NCI-H2227 (cell line): ENCODE measurements around the gene CELSR3.

ENCODE experiments used
- DNase-seq: peaks from one replicate; lab custom pipeline; 2025; ENCODE audit not compliant: unreplicated experiment; lab: John Stamatoyannopoulos, UW

The CELSR3 gene

DNA sequence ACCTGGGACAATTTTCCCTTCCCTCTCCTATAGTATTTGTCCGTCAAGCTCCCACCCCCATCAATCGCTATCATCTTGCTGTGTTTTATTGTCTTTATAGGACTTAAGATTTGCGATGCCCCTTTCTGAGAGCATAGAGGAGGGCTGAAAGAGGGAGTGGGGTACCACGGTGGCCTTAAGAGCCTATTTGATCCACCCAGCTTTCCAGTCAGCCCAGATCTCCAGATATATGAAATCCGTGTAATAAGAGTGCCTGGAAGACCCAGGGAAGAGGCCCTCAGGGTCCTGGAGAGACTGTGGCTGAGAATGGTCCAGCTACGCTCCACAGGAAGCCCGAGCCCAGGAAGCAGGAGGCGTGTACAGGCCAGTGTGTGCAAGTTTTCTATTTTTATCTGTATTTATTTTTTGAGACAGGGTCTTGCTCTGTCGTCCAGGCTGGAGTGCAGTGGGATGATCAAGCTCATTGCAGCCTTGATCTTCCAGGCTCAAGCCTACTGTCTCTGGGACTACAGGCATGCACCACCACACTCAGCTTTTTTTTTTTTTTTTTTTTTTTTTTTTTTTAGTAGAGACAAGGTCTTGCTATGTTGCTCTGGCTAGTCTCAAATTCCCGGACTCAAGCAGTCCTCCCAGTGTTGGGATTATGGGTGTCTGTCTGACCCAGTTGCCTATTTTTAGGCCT is 24.0 kb upstream of the CELSR3 start:
- DNase-seq, result no peak

DNA sequence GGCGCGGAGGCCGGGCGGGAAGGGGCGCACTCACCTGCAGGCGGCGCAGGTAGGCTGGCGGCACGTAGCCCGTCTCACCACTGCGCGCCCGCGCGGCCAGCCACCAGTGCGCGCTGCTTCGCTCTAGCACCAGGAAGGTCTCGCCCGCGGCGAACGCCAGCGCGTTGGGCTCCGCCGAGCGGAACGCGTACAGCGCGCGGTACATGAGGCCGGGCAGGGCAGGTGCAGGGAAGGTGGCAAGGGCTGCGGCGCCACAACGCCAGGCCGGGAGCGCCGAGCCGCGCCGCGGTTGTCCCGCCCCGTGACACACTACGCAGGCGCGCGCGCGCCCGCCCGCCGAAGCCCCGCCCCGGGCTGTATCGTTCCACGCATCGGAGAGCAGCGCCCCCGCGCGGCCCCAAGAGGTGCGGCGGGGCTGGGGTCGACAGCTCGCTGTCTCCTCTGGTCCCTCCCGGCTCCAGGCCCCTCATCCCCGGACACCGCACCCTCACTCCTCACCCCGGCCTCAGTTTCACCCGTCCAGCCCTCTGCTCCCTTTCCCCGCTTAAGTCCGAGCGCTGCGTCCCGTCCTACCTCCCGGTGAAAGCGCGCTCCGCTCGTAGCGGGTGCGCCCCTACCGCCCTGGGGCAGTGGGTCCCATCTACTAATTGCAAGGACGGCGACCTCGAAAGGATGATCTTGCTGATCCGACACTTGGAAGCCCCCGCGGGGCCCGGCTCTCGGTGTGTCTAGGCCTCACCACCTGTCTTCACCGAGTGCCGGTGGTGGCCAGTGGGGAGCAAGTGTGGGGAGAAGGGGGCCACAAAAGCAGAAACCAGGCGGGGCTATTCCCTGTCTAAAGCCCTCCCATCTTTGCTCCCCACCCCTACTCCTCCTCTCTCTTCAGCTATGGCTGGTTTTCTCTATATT is 23.2 kb upstream of the CELSR3 start, which contains the start of gene NCKIPSD:
Gene NCKIPSD, minus strand, starts transcription at position 313 of the 909 bp plus-strand sequence. Its CDS starts 108 bp downstream, at position 205.
- DNase-seq, result peak; percentile 92

DNA sequence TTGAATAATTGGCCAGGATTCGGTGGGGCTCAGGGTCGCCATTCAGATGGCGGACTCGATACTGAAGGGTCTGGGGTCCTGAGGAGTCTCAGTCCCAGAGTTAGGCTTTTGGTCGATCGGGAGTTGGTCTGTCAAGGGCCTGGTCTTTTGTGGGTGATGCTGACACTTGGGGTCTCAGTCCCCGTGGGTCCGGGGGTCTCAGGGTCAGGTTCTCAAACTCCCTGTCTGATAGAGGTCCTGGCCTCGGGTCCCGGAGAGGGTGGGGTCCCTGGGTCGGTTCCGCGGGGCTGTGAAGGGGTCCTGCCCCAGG is 22.6 kb upstream of the CELSR3 start:
- DNase-seq, result no peak

DNA sequence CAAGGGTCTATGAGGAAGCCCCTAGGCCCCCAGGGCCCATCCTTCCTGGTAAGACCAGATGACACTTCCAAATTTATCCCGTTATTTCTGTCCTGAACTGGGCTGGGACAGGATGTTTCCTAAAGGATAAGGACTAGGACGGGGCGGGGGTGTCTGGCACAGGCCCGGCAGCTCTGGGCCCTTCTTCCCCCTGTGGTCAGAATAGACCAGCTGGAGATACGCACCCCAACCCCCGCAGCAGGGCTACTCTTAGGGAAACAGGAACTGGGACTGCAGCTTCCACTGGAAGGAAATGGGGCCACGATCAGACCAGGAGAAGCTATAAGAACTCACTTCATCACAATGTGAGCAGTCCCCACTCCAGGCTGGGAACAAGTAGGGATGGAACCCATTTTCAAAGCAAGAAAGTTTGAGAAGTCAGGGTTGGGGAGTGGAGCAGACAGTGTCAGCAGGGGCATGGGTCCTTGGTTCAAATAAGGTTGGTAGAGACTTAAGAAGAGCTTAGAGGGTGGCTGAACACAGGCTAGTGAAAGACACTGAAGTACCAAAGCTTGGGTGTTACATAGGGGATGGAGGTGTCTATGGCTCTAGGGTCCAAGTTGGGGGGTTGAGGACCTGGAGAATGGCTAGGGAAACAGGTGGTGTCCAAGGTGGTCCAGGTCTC is 21.9 kb upstream of the CELSR3 start:
- no peak for DNase-seq

DNA sequence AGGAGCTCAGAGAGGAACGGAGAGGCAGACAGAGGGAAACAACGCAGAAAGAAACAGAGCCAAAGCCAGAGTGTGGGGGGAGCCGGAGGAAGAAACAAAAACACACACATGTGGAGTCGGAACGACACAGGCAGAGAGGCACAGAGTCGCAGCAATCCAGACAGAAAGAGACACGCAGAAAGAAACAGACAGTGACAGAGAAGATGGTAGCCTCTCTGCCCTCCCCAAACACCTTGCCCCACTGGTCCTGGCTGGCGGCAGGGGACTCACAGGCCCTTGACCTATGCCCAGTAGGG is 21.3 kb upstream of the CELSR3 start:
- no peak for DNase-seq

DNA sequence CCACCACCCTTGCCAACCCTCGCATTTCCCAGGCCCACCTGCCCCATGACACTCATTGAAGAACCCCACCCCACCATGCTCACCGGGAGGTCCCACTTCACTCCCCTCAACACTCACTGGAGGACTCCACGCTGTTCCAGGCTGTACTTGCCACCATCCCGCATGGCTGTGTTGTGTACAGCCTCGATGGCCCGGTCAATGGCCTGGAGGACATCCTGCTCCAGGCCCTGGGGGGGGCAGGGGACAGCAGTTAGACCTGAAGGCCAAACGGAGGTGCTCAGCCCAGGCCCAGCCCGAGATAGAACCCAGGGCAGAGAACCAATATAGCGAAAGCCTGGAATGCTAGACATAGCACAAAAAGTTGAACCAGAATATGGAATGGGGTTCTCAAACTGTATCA is 20.1 kb upstream of the CELSR3 start:
- no peak for DNase-seq

DNA sequence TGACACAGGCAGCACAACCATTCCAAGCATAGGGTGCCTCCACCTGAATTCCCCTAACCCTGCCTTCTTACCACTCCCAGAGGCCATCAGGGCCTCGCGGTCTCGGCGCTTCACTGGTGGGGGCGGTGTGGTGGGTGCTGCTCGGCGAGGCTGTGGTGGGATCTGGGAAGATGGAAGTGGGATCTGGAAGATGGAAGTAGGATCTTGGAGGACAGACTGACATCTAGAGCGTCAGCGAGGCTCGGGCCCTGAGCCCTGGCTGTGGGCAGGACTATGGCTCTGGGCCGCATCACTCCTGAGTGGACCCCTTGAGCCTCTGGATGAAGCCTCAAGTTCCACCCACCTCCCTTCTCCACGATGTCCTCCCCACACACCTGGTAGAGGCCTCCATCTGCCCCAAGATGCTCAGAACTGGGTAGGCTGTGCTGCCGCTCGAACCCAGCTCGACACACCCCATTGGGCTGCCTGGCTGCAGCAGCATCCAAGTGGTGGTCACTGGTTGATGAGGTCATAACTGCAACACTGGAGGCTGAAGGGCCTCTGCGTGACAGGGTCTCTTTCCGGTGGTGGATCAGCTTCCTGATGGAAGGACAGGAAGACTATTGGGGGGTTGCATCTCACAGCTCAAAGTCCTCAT is 19.4 kb upstream of the CELSR3 start:
- no peak for DNase-seq

DNA sequence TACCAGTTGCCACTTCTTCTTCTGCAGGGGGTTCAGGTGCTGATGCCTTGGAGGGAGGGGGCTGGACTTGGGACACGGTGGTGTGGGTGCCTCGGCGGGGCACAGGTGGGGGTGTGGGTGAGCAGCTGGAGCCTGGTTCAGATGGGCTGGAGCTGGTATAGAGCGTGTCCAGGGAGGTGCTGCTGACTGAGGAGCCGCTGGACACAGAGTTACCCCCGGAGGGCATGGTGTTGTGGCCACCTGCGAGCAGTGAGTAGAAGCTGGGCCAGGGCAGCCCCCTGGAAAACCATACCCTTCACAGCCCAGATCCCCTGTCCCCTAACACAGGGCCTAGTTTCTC is 18.8 kb upstream of the CELSR3 start:
- no peak for DNase-seq

DNA sequence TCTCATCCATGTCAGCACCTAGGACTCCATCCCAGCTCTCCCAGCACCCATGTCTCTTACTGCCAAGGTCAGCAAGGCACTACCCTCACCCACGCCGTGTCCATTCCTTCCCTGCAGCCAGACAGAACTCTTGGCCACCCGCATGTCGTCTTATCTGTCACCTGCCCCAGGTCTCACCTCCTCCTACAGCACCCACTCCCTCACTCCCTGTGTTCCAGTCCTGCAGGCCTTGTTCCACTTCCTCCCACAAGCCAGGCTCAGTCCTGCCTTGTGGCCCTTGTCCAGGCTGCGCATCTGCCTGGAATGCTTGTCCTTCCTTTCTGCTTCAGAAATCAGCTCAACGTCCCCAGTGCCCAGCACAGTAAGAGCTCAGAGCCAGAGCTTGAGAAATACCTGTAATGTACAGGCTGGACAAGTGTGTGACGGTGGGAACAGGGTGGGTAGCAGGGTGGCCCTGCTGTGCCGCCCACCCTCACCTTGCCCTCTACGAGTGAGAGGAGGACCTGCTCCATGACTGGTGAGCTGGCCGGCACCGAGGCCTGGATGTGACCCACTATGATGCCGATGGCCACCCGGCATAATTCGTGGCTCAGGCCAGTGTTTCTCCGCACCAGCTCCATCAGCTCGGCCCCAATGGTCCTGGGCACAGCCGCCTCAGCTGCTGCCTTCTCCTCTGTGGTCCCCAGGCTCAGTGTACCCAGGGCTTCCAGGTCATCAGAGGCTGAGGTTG is 18.3 kb upstream of the CELSR3 start:
- DNase-seq, result no peak

DNA sequence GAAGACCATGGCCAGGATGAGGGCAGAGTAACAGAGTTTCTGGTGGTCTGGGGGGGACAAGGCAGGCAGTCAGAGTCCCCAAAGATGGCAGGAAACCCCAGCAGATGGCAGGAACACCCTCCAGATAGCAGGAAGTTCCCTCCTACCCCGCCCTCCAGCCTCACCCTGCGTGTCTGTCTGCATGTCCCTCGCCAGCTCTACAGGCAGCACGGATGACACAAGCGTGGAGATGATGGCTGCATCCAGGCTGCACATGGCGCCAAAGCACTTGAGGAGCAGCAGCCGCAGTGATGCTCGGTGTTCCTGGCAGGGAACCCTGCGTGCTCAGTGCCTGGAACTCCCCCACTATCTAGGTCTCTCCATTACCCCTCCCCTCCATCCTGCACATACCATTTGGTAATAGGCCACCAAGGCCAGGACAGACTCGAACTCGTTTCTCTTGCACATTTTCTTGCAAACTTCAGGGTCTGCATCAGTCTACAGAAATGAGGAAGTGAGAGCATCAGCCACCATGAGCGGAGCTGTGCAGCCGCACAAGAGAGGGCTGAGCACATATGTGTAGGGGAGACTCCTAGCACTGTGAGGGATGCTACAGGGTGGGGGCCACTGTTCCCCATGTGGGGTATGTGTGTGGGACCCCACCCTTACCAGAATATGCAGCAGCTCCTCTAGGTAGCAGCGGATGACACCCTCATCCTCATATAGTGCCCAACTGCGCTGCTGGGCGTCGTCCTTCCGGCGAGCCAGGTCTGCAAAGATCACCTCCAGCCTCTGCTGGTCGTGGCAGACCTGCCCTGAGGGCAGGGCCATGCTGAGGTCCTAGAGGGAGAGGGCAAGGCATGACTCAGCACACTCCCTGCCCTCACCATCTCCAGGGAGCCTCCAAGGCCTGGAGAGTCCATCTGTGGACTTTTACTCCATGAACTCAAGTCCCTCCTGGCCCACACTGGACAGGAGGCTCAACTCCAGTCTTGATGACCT is 17.0 kb upstream of the CELSR3 start:
- no peak for DNase-seq

DNA sequence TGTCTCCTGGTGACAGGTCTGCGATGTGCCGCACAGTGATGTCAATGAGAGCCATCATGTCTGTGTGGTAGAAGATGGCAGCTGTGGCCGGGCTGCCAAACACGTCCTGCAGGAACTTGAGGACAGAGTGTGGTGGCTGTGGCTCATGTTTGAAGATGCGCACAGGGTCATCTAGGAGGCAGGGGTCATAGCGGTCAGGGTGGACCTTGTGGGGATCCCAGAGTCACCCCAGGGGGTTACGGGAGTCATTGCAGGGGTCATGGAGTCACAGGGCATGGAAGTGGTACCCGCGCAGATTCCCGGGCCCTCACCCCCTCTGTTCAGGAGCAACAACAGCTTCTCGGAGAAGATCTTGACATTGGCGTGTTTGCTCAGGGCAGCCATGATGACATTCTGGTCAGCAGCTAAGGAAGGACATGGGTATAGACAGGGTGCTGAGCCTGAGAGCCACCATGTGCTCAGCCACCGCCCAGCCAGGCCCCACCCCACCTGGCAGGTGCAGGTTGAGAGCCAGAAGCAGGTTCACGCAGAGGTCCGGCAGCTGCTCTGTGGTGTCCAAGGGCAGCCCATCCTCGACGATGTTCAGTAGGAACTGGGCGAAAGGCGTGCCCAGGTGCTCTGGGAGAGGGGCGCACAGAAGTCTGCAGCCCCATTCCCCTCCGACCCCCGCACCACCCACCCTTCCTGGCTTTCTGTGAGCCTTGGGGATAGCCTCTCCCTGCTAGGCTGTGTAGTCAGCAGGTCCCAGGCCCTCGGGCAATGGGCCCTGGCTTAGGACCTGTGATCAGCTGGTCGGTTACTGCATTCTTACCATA is 16.1 kb upstream of the CELSR3 start:
- no peak for DNase-seq

DNA sequence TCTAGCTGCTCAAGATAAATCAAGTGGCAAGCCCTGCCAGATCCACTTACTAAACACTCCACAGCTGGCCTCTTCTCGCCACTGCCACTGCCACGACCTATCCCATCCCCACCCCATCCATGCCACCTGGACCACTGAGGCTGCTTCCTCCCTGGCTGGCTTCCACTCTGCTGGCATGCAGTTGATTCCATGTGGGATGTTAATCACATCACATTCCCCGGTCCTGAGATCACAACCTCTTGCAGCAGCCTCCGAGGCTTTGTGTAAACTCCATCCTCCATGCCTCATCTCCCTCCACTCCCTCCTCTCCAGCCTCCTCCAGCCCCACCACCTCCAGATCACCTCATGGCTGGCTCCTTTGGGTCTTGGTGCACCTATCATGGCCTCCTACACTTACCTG is 15.4 kb upstream of the CELSR3 start:
- DNase-seq, result no peak

DNA sequence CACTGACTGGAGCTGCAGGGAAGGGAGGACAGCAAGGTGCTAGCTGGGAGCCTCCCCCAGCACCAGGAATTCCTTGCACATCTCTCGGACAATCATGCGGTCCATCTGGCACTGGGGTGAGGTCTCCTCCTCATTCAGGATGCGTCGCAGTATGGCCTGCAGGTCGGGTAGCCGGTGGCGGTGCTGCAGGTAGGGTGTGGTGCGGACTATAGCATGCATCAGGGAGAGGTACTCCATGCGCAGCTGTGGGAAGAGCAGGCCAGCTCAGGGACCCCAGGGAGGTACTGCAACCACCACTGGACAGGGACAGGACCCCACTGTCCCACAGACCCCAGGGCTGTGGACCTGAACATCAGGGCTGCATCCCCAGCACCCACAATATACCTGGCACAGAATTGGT is 11.8 kb upstream of the CELSR3 start:
- no peak for DNase-seq

DNA sequence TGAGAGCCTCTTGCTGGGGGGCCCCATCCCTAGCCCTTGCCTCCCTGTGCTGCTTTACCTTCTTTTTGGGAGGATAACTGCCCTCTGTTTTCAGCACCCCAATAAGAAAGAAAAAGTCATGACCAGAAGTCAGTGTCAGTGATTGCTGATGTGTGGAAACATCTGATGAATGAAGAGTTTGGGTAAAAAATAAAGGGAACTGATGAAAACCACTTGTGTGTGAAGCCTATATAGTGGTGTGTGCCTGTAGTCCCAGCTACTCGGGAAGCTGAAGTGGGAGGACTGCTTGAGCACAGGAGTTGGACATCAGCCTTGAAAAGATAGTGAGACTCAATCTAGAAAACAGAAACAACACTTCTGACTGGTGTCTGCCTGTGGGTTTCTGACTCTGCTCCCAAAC is 9.8 kb upstream of the CELSR3 start:
- DNase-seq, result no peak

DNA sequence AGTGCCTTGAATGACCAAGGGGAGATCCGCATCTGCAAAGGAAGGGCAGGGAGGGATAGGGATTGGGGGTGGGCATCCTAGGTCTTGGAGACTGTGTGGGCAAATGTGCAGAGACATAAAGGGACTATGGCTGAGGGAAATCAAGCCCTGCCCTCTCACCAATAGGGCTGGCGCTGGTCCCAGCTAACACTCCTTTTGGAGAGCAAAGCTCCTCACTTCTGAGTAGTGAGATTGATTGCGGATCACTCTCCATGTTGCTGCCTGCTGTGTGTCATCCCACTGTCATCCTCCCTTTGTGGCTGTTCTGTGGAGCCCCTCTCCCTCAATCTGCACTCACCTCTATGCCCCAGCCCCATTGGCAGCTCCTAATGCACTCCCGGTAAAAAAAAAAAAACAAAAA is 2.2 kb upstream of the CELSR3 start:
- DNase-seq, result no peak

DNA sequence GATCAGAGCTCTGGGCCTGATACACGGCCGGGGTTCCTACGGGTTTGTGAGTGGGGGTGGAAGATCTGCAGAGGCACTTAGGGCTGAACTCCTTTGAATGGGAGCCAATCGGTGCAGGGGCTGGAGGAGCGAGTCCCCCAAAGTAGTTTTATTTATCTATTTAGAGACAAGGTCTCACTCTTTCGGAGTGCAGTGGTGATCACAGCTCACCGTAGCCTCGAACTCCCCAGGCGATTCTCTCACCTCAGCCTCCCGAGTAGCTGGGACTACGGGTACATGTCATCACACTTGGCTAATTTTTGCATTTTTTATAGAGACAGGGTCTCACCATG is 1.6 kb upstream of the CELSR3 start:
- DNase-seq, result no peak

DNA sequence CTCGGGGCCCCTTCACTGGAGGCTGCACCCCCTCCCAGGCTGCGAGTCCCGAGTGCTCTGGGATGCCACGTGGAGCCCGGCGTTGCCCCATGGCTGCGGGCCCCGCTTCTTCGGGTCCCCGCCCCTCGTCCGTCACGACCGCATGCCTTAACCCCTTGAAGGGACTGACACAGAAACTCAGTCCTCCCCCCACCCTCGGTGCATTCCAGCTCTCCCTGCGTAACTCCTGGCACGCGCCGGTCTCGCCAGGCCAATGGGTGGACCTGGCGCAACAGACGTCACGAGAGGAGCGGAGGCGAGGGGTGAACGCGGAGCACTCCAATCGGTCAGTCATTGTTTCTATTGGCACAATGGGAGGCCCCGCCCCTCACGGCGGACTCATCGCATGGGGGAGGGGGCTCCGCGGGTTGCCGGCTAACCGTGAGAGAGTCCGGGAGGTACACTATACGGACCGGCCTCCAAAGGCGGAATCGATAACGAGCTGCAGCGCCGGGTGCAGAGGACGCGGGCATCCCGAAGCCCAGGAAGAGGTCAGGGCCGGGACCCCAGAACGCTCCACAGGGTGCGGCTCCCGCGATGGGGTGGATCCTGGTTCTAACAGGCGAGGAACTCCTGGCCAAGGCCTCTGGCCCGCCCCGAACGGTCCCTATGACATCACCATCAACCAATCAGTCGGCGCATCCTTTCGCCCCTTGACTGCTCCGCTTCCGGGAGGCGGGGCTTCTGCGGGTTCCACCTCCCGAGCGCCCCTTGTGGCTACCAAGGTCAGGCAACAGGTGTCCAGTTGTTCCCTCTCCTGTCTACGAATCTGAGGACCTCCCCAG is 1.0 kb upstream of the CELSR3 start:
- DNase-seq, result peak; percentile 94

DNA sequence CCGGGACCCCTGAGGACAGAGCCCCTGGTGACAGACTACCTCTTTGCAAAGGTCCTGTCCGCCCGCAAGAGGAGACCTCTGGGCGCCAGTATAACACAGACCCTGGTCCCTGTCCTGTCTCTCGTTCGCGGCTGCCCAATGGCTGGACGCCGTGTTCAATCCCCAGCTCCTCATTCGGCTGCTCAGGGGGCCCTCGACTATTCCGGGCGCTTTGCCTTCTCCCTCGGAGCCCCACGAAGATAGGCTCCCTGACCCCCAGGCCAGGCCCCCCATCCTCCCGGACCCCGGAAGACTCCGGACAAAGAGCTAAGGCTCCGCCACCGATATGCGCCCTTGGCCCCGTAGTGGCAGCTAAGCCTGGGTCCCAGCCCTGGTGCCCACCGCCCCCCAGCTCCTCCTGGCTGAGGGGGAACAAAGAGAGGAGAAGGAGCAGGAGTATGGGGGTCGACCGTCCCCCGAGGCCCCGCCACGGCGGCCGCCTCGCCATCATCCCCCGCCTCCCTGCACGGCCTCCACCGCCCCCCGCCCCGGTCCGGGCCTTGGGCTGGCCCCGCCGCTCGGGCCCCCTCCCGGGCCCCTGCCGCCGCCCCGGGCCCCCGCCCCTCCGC is 437 bp downstream of the CELSR3 start:
- DNase-seq, result no peak
